Mucosa of descending colon (tissue), 3 donors: ENCODE measurements around the gene TTI1. TPM values are rescaled to one million over a fixed set of nuclear protein-coding genes. Genes with fewer than 3 reads are reported as not detected.

Experiments
- ATAC-seq: fragments of 200-7000 bp; cut with Tn5 transposase; one replicate; pipeline ENCODE4 v1.9.1; 2020; ENCODE audit warnings: mild to moderate bottlenecking, moderate library complexity
- DNase-seq, 3 donors: peaks; one replicate each; pipeline ENCODE4 v3.0.0-alpha.2; 2020
- H3K36me3 ChIP-seq: fragments of 200-600 bp; one replicate; pipeline ENCODE4 v1.8.0; 2021; ENCODE audit warnings: low read depth, mild to moderate bottlenecking
- H3K4me1 ChIP-seq: fragments of 200-600 bp; one replicate; pipeline ENCODE4 v1.8.0; 2021; ENCODE audit warnings: low read depth, mild to moderate bottlenecking
- H3K4me3 ChIP-seq: fragments of 200-600 bp; one replicate; pipeline ENCODE4 v1.8.0; 2021; ENCODE audit warnings: mild to moderate bottlenecking
- H3K9me3 ChIP-seq: fragments of 200-600 bp; one replicate; pipeline ENCODE4 v1.8.0; 2021; ENCODE audit warnings: mild to moderate bottlenecking
- CTCF ChIP-seq: fragments of 200-600 bp; IDR thresholded peaks from one replicate; pipeline ENCODE4 v1.8.0; 2022; ENCODE audit warnings: antibody characterized with exemption, mild to moderate bottlenecking
- intact Hi-C, 2 donors: fragments of 100-400 bp; cut with DNase I in 1 of 2; cut with micrococcal nuclease in 1 of 2; formaldehyde crosslinking; loops; one replicate each; pipeline versions ENCODE4 v1.11.0 to v1.11.1; 2022; cut with DNase I, micrococcal nuclease
- total RNA-seq, 3 donors: library from RNA; stranded (reverse); fragmentation: NEBNext Ultra II Directional in 2 of 3; extraction: Animal tissue kit (Norgen Biotek cat#: 25700) in 2 of 3; gene quantifications; one replicate each; pipeline versions ENCODE4 v1.2.1 to v1.2.4, GENCODE V29; 2021 to 2023
- donor health status: DM: no; HTN: no; CAD: no; lungs with moderate emphysema.
- donor health status: DM: no; HTN: no; CAD: no.
- donor health status: DM: no; HTN: yes; CAD: no.

TTI1 gene
- total RNA-seq, 3 donors from 2014 or later = 13.4 to 16.4 (median 14.0) TPM

GRCh38 chr20:37954626-37955025, 78.6 kb downstream of the TTI1 start:
- TF ChIP-seq CTCF = no peak
- Histone ChIP-seq H3K4me3 (no peak overlapping the region), H3K36me3 (no peaks in the 10 kb centered on the region), H3K4me1 (no peaks in the 10 kb centered on the region), H3K9me3 (no peaks in the 10 kb centered on the region)
- no peak for DNase-seq
- intact Hi-C loops = no loop called here
- ATAC-seq = no peak

- DNase-seq (no peak), ATAC-seq (peak; percentile 59)
- intact Hi-C loops = no loop called here
- no peak overlapping the region for H3K4me3 ChIP-seq
- H3K9me3 ChIP-seq = no peaks in the 10 kb centered on the region
- H3K4me1 ChIP-seq = no peaks in the 10 kb centered on the region
- no peaks in the 10 kb centered on the region for H3K36me3 ChIP-seq
- TF ChIP-seq CTCF = no peak
These were observed 79.1 kb downstream of the TTI1 start for GRCh38 chr20:37954190-37954589.

- no peaks in the 10 kb centered on the region for H3K36me3 ChIP-seq
- H3K9me3 ChIP-seq = no peaks in the 10 kb centered on the region
- intact Hi-C loops = no loop called here
- no peaks in the 10 kb centered on the region for H3K4me1 ChIP-seq
- DNase-seq (no peak), ATAC-seq (no peak)
- no peak overlapping the region for H3K4me3 ChIP-seq
- TF ChIP-seq CTCF = no peak
These were observed 84.3 kb downstream of the TTI1 start for GRCh38 chr20:37948956-37949355.

- intact Hi-C loops = no loop called here
- DNase-seq = no peak
- Histone ChIP-seq H3K36me3 (no peaks in the 10 kb centered on the region), H3K9me3 (no peaks in the 10 kb centered on the region), H3K4me3 (no peak overlapping the region), H3K4me1 (no peaks in the 10 kb centered on the region)
- TF ChIP-seq CTCF = no peak
- no peak for ATAC-seq
These were observed 85.3 kb downstream of the TTI1 start for GRCh38 chr20:37947943-37948342.

- Histone ChIP-seq H3K4me3 (no peak overlapping the region), H3K9me3 (no peaks in the 10 kb centered on the region), H3K4me1 (no peaks in the 10 kb centered on the region), H3K36me3 (no peaks in the 10 kb centered on the region)
- intact Hi-C loops = no loop called here
- no peak for TF ChIP-seq CTCF
- ATAC-seq (no peak), DNase-seq (no peak)
These were observed 86.3 kb downstream of the TTI1 start for GRCh38 chr20:37946946-37947345.

- no peaks in the 10 kb centered on the region for H3K36me3 ChIP-seq
- intact Hi-C loops = no loop called here
- no peak overlapping the region for H3K4me3 ChIP-seq
- H3K4me1 ChIP-seq = no peaks in the 10 kb centered on the region
- DNase-seq (no peak), ATAC-seq (no peak)
- no peaks in the 10 kb centered on the region for H3K9me3 ChIP-seq
- TF ChIP-seq CTCF = no peak
These were observed 88.1 kb downstream of the TTI1 start for GRCh38 chr20:37945091-37945547.
